Keratinocyte (primary cell): ENCODE measurements around the gene PUM1. TPM values are rescaled to one million over a fixed set of nuclear protein-coding genes. Genes with fewer than 3 reads are reported as not detected.

Experiments
- DNase-seq: peaks from one replicate; pipeline ENCODE4 v3.0.0-alpha.2; 2011; ENCODE audit warnings: low read depth, missing footprints, low spot score
- FAIRE-seq: peaks from 2 replicates; lab custom pipeline; 2011; peaks lifted over from hg19 to GRCh38; lab: Jason Lieb, UNC
- H2AFZ ChIP-seq: 2 replicates; pipeline ENCODE4 v1.6.0; 2012; ENCODE audit warnings: low read length, control low read depth, inconsistent platforms; ENCODE audit not compliant: control insufficient read depth
- H3K27ac ChIP-seq: 2 replicates; pipeline ENCODE4 v1.5.1; 2011; ENCODE audit warnings: low read length; ENCODE audit not compliant: control insufficient read depth, insufficient read depth
- H3K27me3 ChIP-seq: 3 replicates; pipeline ENCODE4 v1.6.0; 2011; ENCODE audit warnings: low read length; ENCODE audit not compliant: control insufficient read depth, insufficient read depth; ENCODE audit errors: extremely low read depth
- H3K36me3 ChIP-seq, 2 experiments: 2 replicates in 1 of 2; 3 replicates in 1 of 2; pipeline ENCODE4 v1.5.1; 2011; ENCODE audit warnings: low read length in 2 of 2, mild to moderate bottlenecking in 1 of 2; ENCODE audit not compliant: control insufficient read depth in 2 of 2, insufficient read depth in 2 of 2; ENCODE audit errors: extremely low read depth in 1 of 2
- H3K4me1 ChIP-seq: 3 replicates; pipeline ENCODE4 v1.5.1; 2011; ENCODE audit warnings: low read length; ENCODE audit not compliant: control insufficient read depth, insufficient read depth; ENCODE audit errors: extremely low read depth
- H3K4me2 ChIP-seq: 3 replicates; pipeline ENCODE4 v1.6.0; 2011; ENCODE audit warnings: low read depth, low read length; ENCODE audit not compliant: control insufficient read depth, insufficient read depth; ENCODE audit errors: extremely low read depth
- H3K4me3 ChIP-seq, 3 experiments: fragments of 200-600 bp in 1 of 3; sonication (generic) in 1 of 3; 2 replicates in 2 of 3; 3 replicates in 1 of 3; pipeline ENCODE4 v1.5.1; 2011 to 2016; ENCODE audit warnings: low read length in 3 of 3, mild to moderate bottlenecking in 3 of 3, control low read depth in 2 of 3, inconsistent platforms in 1 of 3, low read depth in 1 of 3, mixed read lengths in 1 of 3, mixed run types in 1 of 3, moderate library complexity in 1 of 3; ENCODE audit not compliant: control insufficient read depth in 2 of 3, insufficient read depth in 2 of 3; ENCODE audit errors: extremely low read depth in 1 of 3
- H3K79me2 ChIP-seq: 2 replicates; pipeline ENCODE4 v1.6.0; 2012; ENCODE audit warnings: low read length; ENCODE audit not compliant: control insufficient read depth, insufficient read depth
- H3K9ac ChIP-seq: 3 replicates; pipeline ENCODE4 v1.6.0; 2011; ENCODE audit warnings: low read length; ENCODE audit not compliant: control insufficient read depth, insufficient read depth; ENCODE audit errors: extremely low read depth
- H3K9me1 ChIP-seq: 3 replicates; pipeline ENCODE4 v1.6.0; 2011; ENCODE audit warnings: low read length; ENCODE audit not compliant: control insufficient read depth, insufficient read depth; ENCODE audit errors: extremely low read depth
- H3K9me3 ChIP-seq: 2 replicates; pipeline ENCODE4 v1.5.1; 2012; ENCODE audit warnings: low read depth, low read length; ENCODE audit not compliant: control insufficient read depth
- H4K20me1 ChIP-seq: 3 replicates; pipeline ENCODE4 v1.6.0; 2011; ENCODE audit warnings: low read length; ENCODE audit not compliant: control insufficient read depth, insufficient read depth; ENCODE audit errors: extremely low read depth
- CTCF ChIP-seq, 3 experiments: IDR thresholded peaks in 1 of 3; conservative IDR thresholded peaks in 1 of 3; optimal IDR thresholded peaks in 1 of 3; 2 replicates in 2 of 3; 3 replicates in 1 of 3; pipeline versions ENCODE3 to v1.5.1; 2011; ENCODE audit warnings: low read length in 3 of 3, mild to moderate bottlenecking in 3 of 3, moderate library complexity in 2 of 3, control low read depth in 1 of 3, inconsistent platforms in 1 of 3; ENCODE audit not compliant: insufficient read depth in 2 of 3; ENCODE audit errors: extremely low read depth in 1 of 3
- EZH2 ChIP-seq: IDR thresholded peaks from one replicate; pipeline ENCODE4 v1.6.1; 2012; ENCODE audit warnings: inconsistent platforms, mild to moderate bottlenecking, low read length, moderate library complexity
- dilution Hi-C: fragments of 300-500 bp; cut with MboI; formaldehyde crosslinking; loops from one replicate; pipeline ENCODE4 v1.7.0; 2020; ENCODE audit warnings: low sequenced_read_pairs; ENCODE audit not compliant: extremely low pct_ligation_motif_present
- polyA plus RNA-seq, 5 experiments: library from polyadenylated mRNA; depleted of rRNA in 3 of 5; stranded (reverse) in 3 of 5; stranded (forward) in 1 of 5; unstranded in 1 of 5; fragments of >200 nt; gene quantifications; 1 replicate in 1 of 5; 2 replicates in 3 of 5; 3 replicates in 1 of 5; pipeline versions ENCODE4 v1.2.1 to v1.2.3, GENCODE V29; 2011 to 2012; ENCODE audit warnings: missing spikeins in 2 of 5, low read depth in 1 of 5, low replicate concordance in 1 of 5

The PUM1 gene
- polyA plus RNA-seq, 1 donor (not counting 4 experiments of a cell fraction or from before 2014, with no cell fraction given): 68.6 TPM

GRCh38 chr1:30890502-30891226 lies 174.9 kb downstream of the PUM1 start:
- Histone ChIP-seq H4K20me1 (peaks cover 4% of the 10 kb centered on the region), H3K27ac (no peak overlapping the region), H3K9ac (no peak overlapping the region), H3K36me3 (no peaks in the 10 kb centered on the region), H3K4me3 (no peak overlapping the region), H3K9me3 (no peaks in the 10 kb centered on the region), H3K79me2 (no peaks in the 10 kb centered on the region), H3K4me1 (no peaks in the 10 kb centered on the region), H3K4me2 (no peak overlapping the region), H3K9me1 (no peaks in the 10 kb centered on the region), H2AFZ (no peak overlapping the region), H3K27me3 (no peaks in the 10 kb centered on the region)
- FAIRE-seq (no peak), DNase-seq (no peak)
- no peak for TF ChIP-seq EZH2
- no peak for TF ChIP-seq CTCF (optimal IDR thresholded peaks at IDR 0.05 in 1 of 3, IDR thresholded peaks at IDR 0.05 in 1 of 3, conservative IDR thresholded peaks at IDR 0.05 in 1 of 3; ENCODE audit: extremely low read depth in 1 of 3, insufficient read depth in 2 of 3, low read length in 3 of 3)
- dilution Hi-C loops: no loop called here

- Histone ChIP-seq H3K36me3 (no peaks in the 10 kb centered on the region), H2AFZ (no peak overlapping the region), H3K9me3 (no peaks in the 10 kb centered on the region), H3K27ac (no peak overlapping the region), H3K27me3 (no peaks in the 10 kb centered on the region), H3K79me2 (no peaks in the 10 kb centered on the region), H4K20me1 (peaks cover 4% of the 10 kb centered on the region), H3K9me1 (no peaks in the 10 kb centered on the region), H3K4me1 (no peaks in the 10 kb centered on the region), H3K4me3 (no peak overlapping the region), H3K9ac (no peak overlapping the region), H3K4me2 (no peak overlapping the region)
- DNase-seq: no peak
- FAIRE-seq: no peak
- TF ChIP-seq EZH2 (no peak), CTCF (optimal IDR thresholded peaks at IDR 0.05 in 1 of 3, IDR thresholded peaks at IDR 0.05 in 1 of 3, conservative IDR thresholded peaks at IDR 0.05 in 1 of 3; ENCODE audit: extremely low read depth in 1 of 3, insufficient read depth in 2 of 3, low read length in 3 of 3) (no peak)
- dilution Hi-C loops: no loop called here
These were observed 176.0 kb downstream of the PUM1 start for GRCh38 chr1:30889511-30889910.
